Neural cell (in vitro differentiated cells): ENCODE results near the gene PPP1R14B. TPM values are rescaled to one million over a fixed set of nuclear protein-coding genes. Genes with fewer than 3 reads are reported as not detected.
A peak's percentile ranks its signal among the peaks of the same experiment; 100 is the strongest.

ENCODE experiments used
- H2AFZ ChIP-seq: fragments of 200-600, 300-800 bp; sonication (generic), shearing (Covaris generic); 2 replicates; pipeline ENCODE4 v1.6.0; 2014; ENCODE audit warnings: low read depth, mild to moderate bottlenecking, antibody characterized with exemption, low read length, moderate library complexity
- H3F3A ChIP-seq: fragments of 200-600 bp; shearing (Covaris generic); 2 replicates; pipeline ENCODE4 v1.6.1; 2016; ENCODE audit warnings: mild to moderate bottlenecking, moderate library complexity, mixed read lengths, antibody characterized with exemption, low read length; ENCODE audit not compliant: insufficient read depth, poor library complexity, severe bottlenecking
- H3K27ac ChIP-seq: fragments of 200-600, 300-800 bp; sonication (generic), shearing (Covaris generic); 2 replicates; pipeline ENCODE4 v1.5.1; 2014; ENCODE audit warnings: mild to moderate bottlenecking, low read length, moderate library complexity
- H3K27me3 ChIP-seq: fragments of 300-800, 200-600 bp; sonication (generic), shearing (Covaris generic); 2 replicates; pipeline ENCODE4 v1.6.0; 2014; ENCODE audit warnings: mild to moderate bottlenecking, low read depth, low read length, moderate library complexity; ENCODE audit not compliant: insufficient read depth
- H3K36me3 ChIP-seq: fragments of 300-800, 200-600 bp; sonication (generic), shearing (Covaris generic); 2 replicates; pipeline ENCODE4 v1.5.1; 2014; ENCODE audit warnings: mild to moderate bottlenecking, antibody characterized with exemption, low read length, moderate library complexity; ENCODE audit not compliant: insufficient read depth
- H3K4me2 ChIP-seq: fragments of 300-800, 200-600 bp; sonication (generic), shearing (Covaris generic); 2 replicates; pipeline ENCODE4 v1.6.0; 2014; ENCODE audit warnings: mild to moderate bottlenecking, low read length
- H3K4me3 ChIP-seq: fragments of 300-800, 200-600 bp; sonication (generic), shearing (Covaris generic); 2 replicates; pipeline ENCODE4 v1.5.1; 2014; ENCODE audit warnings: mild to moderate bottlenecking, low read length, moderate library complexity
- H3K79me2 ChIP-seq: fragments of 200-600 bp; shearing (Covaris generic); replicated peaks from 2 replicates; pipeline ENCODE4 v1.6.0; 2014; ENCODE audit warnings: mild to moderate bottlenecking, low read length, moderate library complexity; ENCODE audit not compliant: insufficient read depth
- H3K9ac ChIP-seq: fragments of 300-800, 200-600 bp; sonication (generic), shearing (Covaris generic); 2 replicates; pipeline ENCODE4 v1.6.1; 2016; ENCODE audit warnings: mild to moderate bottlenecking, low read length, mixed read lengths
- H3K9me2 ChIP-seq: fragments of 200-600 bp; shearing (Covaris generic); 2 replicates; pipeline ENCODE4 v1.6.1; 2016; ENCODE audit warnings: mild to moderate bottlenecking, low read length, mixed read lengths; ENCODE audit not compliant: insufficient read depth
- H3K9me3 ChIP-seq: fragments of 200-600, 300-800 bp; sonication (generic), shearing (Covaris generic); 2 replicates; pipeline ENCODE4 v1.6.1; 2016; ENCODE audit warnings: mild to moderate bottlenecking, mixed run types, low read length, moderate library complexity, mixed read lengths
- H4K20me1 ChIP-seq: fragments of 200-600 bp; shearing (Covaris generic); 2 replicates; pipeline ENCODE4 v1.6.1; 2016; ENCODE audit warnings: mild to moderate bottlenecking, mixed run types; ENCODE audit not compliant: insufficient read depth
- EP300 ChIP-seq: fragments of 450-650 bp; conservative IDR thresholded peaks from 2 replicates; pipeline ENCODE4 v1.6.1; 2014; ENCODE audit warnings: antibody characterized with exemption, mild to moderate bottlenecking, moderate library complexity; ENCODE audit not compliant: poor library complexity, severe bottlenecking
- EZH2 ChIP-seq: fragments of 200-600, 300-800 bp; shearing (Covaris generic), sonication (generic); IDR thresholded peaks from 2 replicates; pipeline ENCODE4 v1.6.1; 2014; ENCODE audit warnings: antibody characterized with exemption, low read length, borderline replicate concordance, mild to moderate bottlenecking; ENCODE audit not compliant: insufficient read depth, poor library complexity, severe bottlenecking
- POLR2AphosphoS5 ChIP-seq: IDR thresholded peaks from 2 replicates; pipeline ENCODE4 v1.6.1; 2012
- REST ChIP-seq: IDR thresholded peaks from 2 replicates; pipeline ENCODE4 v1.6.1; 2012; ENCODE audit warnings: borderline replicate concordance
- SMC3 ChIP-seq: fragments of 450-650 bp; conservative IDR thresholded peaks from 2 replicates; pipeline ENCODE4 v1.6.1; 2014; ENCODE audit warnings: antibody characterized with exemption, mild to moderate bottlenecking, moderate library complexity; ENCODE audit not compliant: poor library complexity
- TAF1 ChIP-seq: IDR thresholded peaks from 2 replicates; pipeline ENCODE4 v1.6.1; 2012; ENCODE audit warnings: low read depth
- polyA plus RNA-seq: library from polyadenylated mRNA; depleted of rRNA; stranded (reverse); fragments of >200 nt; gene quantifications from 2 replicates; pipeline ENCODE4 v1.2.3, GENCODE V29; 2014
- TF ChIP-seq, protein P1 (sequence below): fragments of 450-650 bp; IDR thresholded peaks from 2 replicates; pipeline ENCODE4 v1.5.1; 2014; ENCODE audit warnings: antibody characterized with exemption, mild to moderate bottlenecking, moderate library complexity; ENCODE audit not compliant: poor library complexity, severe bottlenecking

PPP1R14B gene
- polyA plus RNA-seq, 1 donor from 2014 or later = 400 TPM

GRCh38 chr11:64253043-64253442 is 6.3 kb upstream of the PPP1R14B start:
- Histone ChIP-seq H3K79me2 (no peaks in the 10 kb centered on the region), H3K4me2 (no peak overlapping the region), H2AFZ (no peak overlapping the region), H3K9ac (no peak overlapping the region), H3K27ac (no peak overlapping the region), H3K4me3 (no peak overlapping the region), H3K36me3 (no peaks in the 10 kb centered on the region), H3K27me3 (peaks cover 8% of the 10 kb centered on the region), H3K9me2 (no peaks in the 10 kb centered on the region), H3K9me3 (no peaks in the 10 kb centered on the region), H3F3A (no peaks in the 10 kb centered on the region), H4K20me1 (no peaks in the 10 kb centered on the region)
- TF ChIP-seq POLR2AphosphoS5 = no peak

DNA sequence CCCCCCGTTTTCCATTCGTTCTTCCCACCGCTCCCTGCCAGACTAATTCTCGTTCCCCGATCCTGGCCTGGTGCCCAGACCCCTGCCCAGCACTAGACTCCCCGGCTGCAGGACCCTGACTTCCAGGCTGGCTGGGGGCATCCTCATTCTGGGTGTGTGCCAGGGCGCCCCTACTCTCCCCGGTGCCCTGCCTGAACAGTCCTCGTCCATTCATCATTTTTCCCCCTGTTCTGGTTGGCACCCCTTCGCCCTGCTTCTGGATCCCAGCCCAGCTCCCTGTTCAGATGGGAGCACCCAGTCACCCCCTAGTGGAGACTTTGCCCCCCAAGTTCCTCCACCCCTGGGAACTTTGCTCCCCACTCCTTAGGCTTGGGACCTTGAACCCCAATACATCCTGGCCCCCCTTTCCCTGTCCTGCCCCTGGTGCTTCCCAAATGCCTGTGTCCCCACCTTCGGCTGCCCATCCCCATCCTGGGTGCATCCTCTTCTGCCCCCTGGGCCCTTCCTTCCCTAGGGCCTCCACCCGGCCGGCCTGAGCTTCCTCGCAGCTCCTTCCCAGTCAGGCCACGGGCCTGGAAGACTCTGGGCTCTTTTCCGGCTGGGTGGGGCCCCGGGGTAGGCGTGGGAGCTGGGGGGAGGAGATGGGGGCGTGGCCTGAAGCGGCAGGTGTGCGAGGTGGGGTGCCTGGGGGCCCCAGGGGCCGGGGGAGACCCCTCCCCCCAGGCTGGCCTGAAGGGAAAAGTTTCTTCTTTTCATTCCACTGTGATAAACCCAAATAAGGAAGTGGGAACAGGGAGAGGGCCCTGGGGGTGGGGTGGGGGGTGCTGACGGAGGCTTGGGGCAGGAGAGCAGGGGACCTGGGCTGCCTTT is 5.5 kb upstream of the PPP1R14B start:
- Histone ChIP-seq H3K9me3 (no peaks in the 10 kb centered on the region), H3K79me2 (no peaks in the 10 kb centered on the region), H3K4me2 (no peak overlapping the region), H3K27ac (no peak overlapping the region), H3K9ac (no peak overlapping the region), H3F3A (no peaks in the 10 kb centered on the region), H3K4me3 (peak overlapping the region; percentile 44), H4K20me1 (no peaks in the 10 kb centered on the region), H3K36me3 (no peaks in the 10 kb centered on the region), H3K9me2 (no peaks in the 10 kb centered on the region), H3K27me3 (peaks cover 8% of the 10 kb centered on the region), H2AFZ (no peak overlapping the region)
- TF ChIP-seq EZH2 (no peak), POLR2AphosphoS5 (no peak), EP300 (no peak), SMC3 (no peak)
- TF ChIP-seq, protein P1, sequence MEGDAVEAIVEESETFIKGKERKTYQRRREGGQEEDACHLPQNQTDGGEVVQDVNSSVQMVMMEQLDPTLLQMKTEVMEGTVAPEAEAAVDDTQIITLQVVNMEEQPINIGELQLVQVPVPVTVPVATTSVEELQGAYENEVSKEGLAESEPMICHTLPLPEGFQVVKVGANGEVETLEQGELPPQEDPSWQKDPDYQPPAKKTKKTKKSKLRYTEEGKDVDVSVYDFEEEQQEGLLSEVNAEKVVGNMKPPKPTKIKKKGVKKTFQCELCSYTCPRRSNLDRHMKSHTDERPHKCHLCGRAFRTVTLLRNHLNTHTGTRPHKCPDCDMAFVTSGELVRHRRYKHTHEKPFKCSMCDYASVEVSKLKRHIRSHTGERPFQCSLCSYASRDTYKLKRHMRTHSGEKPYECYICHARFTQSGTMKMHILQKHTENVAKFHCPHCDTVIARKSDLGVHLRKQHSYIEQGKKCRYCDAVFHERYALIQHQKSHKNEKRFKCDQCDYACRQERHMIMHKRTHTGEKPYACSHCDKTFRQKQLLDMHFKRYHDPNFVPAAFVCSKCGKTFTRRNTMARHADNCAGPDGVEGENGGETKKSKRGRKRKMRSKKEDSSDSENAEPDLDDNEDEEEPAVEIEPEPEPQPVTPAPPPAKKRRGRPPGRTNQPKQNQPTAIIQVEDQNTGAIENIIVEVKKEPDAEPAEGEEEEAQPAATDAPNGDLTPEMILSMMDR = peak; percentile 13

GRCh38 chr11:64251753-64252002 is 4.9 kb upstream of the PPP1R14B start:
- H3K9me2 ChIP-seq = no peaks in the 10 kb centered on the region
- no peak overlapping the region for H2AFZ ChIP-seq
- H3K9me3 ChIP-seq = no peaks in the 10 kb centered on the region
- H3K4me2 ChIP-seq = no peak overlapping the region
- no peak overlapping the region for H3K27ac ChIP-seq
- no peak for TF ChIP-seq EZH2
- no peak for TF ChIP-seq SMC3
- no peak for TF ChIP-seq TAF1
- TF ChIP-seq POLR2AphosphoS5 = no peak
- TF ChIP-seq REST = no peak
- no peaks in the 10 kb centered on the region for H4K20me1 ChIP-seq
- H3F3A ChIP-seq = no peaks in the 10 kb centered on the region
- no peak overlapping the region for H3K9ac ChIP-seq
- H3K79me2 ChIP-seq = no peaks in the 10 kb centered on the region
- H3K36me3 ChIP-seq = no peaks in the 10 kb centered on the region
- peaks cover 8% of the 10 kb centered on the region for H3K27me3 ChIP-seq
- H3K4me3 ChIP-seq = peak overlapping the region; percentile 44
